Pulmonary artery endothelial cell (primary cell): Measurements from ENCODE around the gene TMEM238L. TPM values are rescaled to one million over a fixed set of nuclear protein-coding genes. Genes with fewer than 3 reads are reported as not detected.

Source experiments
- DNase-seq: peaks from one replicate; pipeline ENCODE4 v3.0.0-alpha.2; 2011; ENCODE audit warnings: low read depth, low spot score
- total RNA-seq: library from RNA; depleted of rRNA; stranded (reverse); fragments of >200 nt; gene quantifications from 2 replicates; pipeline ENCODE4 v1.2.3, GENCODE V29; 2014

The TMEM238L gene
- total RNA-seq, 1 donor from 2014 or later: not detected

- DNase-seq: no peak
Measured at GRCh38 chr17:10775058-10775457, 28.8 kb downstream of the TMEM238L start.

- no peak for DNase-seq
Measured at GRCh38 chr17:10773391-10773790, 30.5 kb downstream of the TMEM238L start.

GRCh38 chr17:10772425-10773380 is 31.2 kb downstream of the TMEM238L start:
- no peak for DNase-seq

DNA sequence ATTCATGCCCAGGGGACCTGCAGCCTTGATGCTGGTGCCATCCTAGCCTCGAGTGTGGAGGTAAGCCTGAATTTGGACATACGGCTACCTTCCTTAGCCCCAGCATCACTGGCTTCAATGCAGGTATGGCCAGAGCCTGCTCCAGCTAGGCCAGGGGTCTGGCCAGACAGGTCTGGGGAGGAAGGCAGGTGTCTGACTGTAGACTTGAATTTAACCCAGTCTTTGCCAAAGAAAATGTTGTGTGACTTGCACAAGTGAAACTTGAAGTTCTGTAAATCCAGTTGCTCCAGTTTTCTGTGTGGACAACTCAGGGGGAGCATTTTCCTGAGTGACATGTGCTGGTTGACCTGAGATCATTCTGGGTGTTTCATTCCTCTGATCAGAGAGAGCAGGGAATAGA is 32.8 kb downstream of the TMEM238L start:
- DNase-seq: no peak

DNA sequence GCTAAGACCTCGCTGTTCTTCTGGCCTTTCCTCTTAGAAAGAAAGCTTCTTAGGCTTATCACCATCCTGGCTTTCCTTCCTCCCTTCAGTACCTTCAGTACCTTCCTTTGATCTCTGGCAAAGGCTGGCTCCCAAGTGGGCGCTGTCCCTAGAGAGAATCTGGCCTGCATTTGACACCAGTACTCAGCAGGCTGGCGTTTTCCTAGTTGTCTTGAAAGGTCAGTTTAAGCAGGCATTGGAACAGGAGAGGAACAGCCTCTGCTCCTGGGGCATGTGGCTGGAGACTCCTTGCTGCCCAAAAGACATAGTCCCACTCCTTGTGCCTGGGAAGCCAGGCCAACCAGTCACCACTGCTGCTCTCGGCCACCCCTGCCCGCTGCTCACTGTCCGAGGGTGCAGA is 34.1 kb downstream of the TMEM238L start:
- no peak for DNase-seq

- no peak for DNase-seq
Measured at GRCh38 chr17:10768750-10769251, 35.1 kb downstream of the TMEM238L start.

DNA sequence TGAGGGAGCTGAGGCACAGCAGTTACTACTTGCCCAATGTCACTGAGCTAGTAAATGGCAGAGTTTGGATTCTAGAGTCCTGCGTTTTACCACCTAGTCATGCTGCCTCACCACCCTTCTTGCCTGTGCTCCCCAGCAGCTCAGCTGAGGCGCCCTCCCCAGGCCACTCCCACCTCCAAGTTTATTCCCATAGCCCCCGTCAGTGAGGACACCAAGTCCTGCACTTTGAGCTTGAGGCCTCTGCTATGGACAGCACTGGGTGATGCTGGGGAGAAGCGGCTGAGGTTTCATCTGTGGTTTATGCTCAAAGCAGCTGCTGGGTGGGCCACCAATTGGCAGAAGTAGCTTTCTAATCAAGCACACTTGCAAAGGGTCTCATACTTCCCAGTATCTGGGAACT is 36.7 kb downstream of the TMEM238L start:
- DNase-seq: no peak

DNA sequence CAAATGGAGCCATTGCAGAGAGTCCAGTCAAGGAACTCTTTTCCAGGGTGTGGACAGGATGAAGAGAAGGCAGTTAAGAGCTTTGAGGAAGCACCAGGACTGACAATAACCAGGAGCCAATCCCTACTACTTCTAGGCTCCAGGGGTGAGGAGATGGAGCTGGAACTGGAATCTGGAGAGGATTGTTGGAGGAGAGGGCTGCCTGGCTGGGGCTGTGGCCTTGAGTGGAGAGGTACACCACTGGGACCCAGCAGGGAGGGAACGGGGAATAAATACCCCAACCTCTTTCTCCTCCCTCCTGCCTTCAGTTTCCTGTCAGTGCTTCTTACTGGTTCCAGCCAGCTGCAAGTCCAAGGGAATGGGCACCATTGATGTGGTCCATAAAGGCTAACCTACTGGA is 41.9 kb downstream of the TMEM238L start:
- DNase-seq: no peak

DNA sequence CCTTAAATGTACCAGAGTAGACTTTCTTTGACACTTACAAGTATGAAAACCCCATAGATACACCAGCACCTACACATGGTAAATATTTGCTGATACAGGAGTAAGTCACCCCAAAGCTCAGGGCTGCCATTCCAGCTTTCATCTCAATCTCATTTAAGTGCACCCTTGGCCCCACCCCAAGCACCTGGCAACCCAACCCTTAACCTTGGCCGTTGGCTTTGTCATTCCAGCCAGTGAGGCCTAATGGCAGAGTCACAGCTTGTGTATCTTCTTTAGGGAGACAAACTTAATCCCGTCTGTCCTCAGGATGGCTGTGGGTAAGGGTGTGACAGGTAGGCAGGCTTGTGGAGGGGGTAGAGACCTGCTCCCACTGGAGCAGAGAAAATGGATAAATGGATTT is 42.6 kb downstream of the TMEM238L start:
- no peak for DNase-seq

DNA sequence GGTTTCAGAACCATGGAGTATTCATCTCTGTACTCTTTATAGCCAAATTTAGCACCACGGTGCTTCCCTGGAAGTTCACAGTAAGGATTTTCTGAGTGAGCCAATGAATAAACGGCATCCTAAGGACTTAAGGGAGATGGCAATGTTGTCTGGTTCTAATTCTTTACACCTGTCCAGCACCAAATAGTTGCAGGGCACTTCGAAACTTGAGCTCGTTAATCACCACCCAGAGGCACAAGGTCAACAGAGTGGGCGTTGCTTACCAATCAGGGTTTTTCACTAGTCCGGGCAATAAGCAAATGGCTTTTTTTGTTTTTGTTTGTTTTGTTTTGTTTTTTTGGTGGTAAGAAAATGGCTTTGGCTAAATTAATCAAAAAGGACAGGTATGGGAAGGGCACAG is 45.8 kb downstream of the TMEM238L start:
- no peak for DNase-seq

- no peak for DNase-seq
Measured at GRCh38 chr17:10757647-10758046, 46.3 kb downstream of the TMEM238L start.

DNA sequence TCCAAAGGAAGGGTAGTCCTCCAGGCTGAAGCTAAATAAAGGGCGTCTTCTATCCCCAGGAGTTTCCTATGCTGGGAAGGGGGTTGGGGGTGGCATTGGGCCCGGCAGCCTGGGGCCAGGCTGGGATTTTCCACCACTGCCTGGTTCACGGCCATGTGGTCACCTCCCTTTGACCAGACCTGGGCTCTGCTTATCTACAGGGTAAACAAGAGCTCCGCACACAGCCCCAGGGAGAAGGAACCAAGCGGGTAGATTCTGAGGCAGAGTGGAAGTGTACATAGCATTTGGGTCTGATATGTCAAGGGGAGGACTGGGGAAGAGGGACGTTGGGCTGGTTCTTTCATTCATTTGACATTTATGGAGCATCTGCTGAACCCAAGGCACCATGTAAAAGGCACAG is 46.8 kb downstream of the TMEM238L start:
- no peak for DNase-seq

DNA sequence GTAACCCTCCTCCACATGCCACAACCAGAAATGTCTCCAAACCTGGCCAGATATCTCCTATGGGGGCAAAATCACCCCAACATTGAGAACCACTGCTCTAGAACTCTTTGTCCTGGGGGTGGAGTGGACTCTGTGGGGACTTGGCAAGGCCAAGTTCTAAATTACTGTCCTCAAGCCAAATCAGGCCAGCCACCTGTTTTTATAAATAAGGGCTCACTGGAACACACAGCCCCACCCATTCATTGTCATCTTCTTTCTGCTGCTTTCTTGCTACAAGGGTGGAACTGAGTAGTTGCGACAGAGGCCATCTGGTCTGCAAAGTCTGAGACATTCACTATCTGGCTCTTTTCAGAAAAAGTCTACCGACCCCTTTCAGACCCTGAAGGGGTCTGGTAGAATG is 47.3 kb downstream of the TMEM238L start:
- no peak for DNase-seq

DNA sequence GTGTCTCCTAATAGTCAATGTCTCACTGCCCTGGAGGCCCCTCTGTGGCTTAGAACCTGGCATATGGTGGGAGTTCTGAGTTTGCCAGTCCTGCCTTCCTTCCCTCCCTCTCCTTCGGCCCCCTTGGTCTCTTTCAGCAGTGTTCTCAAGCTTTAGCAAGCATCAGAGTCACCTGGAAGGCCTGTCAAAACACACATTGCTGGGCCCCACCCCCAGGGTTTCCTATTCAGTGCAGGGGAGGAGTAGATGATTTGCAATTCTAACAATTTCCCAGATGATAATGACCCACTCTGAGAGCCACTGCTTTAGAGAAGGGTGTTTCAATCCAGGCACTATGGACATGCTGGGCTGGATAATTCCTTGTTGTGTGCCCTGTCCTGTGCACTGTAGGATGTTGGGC is 47.7 kb downstream of the TMEM238L start:
- DNase-seq: no peak

DNA sequence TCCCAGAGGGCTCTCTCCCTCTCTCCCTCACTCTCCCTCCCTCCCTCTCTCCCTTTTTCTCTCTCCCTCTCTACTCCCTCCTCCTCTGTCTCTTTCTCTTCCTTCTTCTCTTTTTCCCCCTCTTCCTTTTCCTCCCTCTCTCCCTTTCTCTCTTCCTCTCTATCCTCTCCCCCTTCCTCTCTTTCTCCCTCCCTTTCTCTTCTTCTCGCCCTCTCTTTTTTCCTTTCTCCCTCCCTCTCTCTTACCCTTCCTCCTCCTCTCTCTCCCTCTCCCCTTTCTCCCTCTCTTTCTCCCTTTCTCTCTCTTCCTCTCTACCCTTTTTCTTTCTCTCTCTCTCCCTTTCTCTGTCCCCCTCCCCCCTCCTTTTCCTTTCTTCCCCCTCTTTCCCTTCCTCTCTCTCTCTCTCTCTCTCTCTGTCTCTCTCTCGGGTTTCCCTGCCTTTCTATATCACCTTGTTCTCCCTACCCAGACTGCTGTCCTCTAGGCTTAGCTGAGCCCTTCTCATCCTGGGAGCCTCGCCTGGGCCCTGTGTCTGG is 48.2 kb downstream of the TMEM238L start:
- DNase-seq: no peak

GRCh38 chr17:10754861-10755591 is 48.9 kb downstream of the TMEM238L start:
- DNase-seq: no peak

GRCh38 chr17:10754109-10754508 is 49.8 kb downstream of the TMEM238L start:
- DNase-seq: no peak

- no peak for DNase-seq
Measured at GRCh38 chr17:10752696-10753095, 51.2 kb downstream of the TMEM238L start.

DNA sequence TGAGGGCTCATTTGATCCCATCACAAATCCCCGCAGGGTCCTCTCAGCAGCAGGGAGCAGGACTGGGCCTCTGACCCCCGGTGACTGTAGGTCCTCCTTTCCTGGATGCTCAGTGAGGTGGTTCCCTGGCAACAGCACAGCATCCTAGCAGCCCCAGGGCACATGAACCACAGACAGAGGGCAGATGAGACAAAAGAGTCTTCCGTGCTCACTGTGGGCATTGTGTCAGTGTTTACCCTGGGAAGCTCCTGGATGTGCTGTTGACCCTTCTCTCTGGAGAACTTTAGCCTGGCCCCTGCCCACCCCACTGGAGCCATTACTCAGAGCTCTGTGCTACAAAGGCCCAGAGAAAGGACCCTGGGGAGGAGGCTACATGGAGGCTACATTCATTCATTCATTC is 52.3 kb downstream of the TMEM238L start:
- no peak for DNase-seq

DNA sequence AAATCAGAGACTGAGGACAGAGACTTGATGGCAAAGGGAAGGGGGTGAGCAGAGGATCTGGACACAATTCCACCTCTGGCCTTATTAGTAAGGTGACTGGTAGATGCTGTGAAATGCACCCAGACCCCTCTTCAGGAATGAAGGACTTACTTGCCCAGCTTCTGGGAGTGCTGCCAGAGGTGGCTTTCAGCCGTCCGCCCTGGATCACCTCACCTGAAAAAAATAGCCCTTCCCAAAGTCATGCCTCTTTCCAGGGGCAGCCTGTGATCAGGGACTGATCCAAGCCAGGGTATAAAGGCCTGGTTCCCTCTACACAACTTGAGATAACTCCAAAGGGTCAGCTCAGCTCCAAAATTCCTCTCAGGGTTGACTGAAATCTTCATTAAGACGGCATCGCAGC is 53.7 kb downstream of the TMEM238L start:
- DNase-seq: no peak

- DNase-seq: no peak
Measured at GRCh38 chr17:10748531-10749181, 55.2 kb downstream of the TMEM238L start.

DNA sequence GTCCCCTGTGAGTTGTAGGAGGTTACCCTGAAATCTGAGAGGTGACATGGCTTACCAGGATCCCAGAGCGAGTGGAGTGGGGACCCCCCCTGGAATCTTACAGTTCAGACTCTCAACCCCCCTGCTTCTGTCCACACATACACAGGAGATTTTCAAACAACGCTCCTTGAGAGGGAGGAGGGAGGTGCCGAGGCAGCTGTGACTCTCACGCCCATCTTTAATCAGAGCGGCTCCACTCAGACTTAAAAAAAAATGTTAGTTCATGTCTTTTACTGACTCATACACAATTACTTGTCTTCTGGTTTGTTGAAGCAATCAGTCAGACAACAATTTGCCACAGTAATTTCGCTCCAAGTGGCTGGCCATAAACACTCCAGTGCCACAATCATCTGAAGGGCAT is 58.7 kb downstream of the TMEM238L start:
- no peak for DNase-seq
